ENCODE data around the gene MMP14.
"Not testable (repeated sequence)": the region's sequence is repeated elsewhere in the genome, so short reads cannot be mapped to it uniquely, and the experiment has no call there.

The MMP14 gene

GRCh38 chr14:22814373-22814772, 22.0 kb upstream of the MMP14 start:
- no peak for DNase-seq (ENCODE audit: low read depth)

- no peak for DNase-seq (ENCODE audit: low read depth)
Measured at GRCh38 chr14:22814941-22815713, 21.3 kb upstream of the MMP14 start, which contains the start of gene SLC7A7. Gene SLC7A7, minus strand, starts transcription at chr14:22815435. Its CDS starts 2,037 bp downstream, at chr14:22813398.

GRCh38 chr14:22819151-22819988, 17.0 kb upstream of the MMP14 start:
- DNase-seq (ENCODE audit: low read depth): peak; percentile 54

DNA sequence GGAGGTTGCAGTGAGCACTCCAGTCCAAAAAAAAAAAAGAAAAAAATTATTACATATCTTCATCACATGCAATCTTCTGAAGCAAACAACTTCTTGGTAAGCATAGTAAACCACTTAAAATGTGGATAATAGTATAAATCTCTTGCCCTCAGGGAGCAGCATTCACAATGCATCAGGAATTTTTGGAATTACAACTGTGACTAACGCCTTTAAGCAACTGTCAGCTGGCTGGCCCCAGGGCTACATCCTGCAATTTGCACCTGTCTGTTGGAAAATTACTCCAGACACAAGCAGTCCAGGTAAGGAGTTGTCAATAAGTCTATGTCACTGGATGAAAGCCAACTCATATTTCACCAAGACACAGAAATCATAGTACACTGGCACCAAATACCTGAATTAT, 15.7 kb upstream of the MMP14 start:
- peak; percentile 72 for DNase-seq (ENCODE audit: low read depth)

DNA sequence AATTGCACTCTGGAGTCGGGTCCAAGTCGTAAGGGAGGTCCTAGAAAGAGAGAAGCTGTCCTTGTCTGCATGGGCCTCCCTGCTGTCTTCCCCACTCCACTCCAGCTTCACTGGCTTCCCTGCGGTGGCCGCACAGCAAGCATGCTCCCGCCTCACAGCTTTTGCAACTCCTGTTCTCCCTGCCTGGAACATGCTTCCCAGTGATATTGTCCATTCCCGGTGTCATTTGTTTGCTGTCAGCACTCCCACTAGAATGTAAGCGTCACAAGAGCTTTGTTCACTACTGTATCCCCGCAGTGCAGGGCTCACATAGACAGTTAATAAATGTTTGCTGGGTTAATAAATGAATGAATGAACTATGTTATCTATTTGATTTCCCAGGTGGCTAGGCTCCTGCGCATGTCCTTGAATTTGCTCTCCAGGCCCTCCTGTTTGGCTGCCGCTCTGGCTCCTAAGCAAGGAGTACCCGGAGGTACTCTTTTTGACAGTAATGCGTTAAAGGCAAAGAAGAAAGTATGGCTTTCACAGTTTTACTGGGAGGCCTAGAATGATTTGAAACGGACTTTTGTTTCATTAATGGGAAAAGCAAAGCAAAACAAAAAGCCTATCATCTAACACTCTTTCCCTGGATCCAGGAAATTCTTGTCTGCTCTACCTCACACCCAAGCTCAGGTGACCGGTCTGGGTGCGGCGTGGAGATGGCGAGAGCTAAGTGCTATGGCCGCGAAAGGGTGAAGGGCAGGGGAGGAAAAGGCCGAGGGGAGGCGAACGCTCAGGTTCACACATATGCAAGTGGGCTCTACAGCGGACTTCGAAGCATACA, 15.0 kb upstream of the MMP14 start:
- DNase-seq (ENCODE audit: low read depth): no peak

GRCh38 chr14:22822016-22822570, 14.3 kb upstream of the MMP14 start:
- DNase-seq (ENCODE audit: low read depth): no peak

GRCh38 chr14:22822571-22823098, 13.8 kb upstream of the MMP14 start:
- DNase-seq (ENCODE audit: low read depth): peak; percentile 90

DNA sequence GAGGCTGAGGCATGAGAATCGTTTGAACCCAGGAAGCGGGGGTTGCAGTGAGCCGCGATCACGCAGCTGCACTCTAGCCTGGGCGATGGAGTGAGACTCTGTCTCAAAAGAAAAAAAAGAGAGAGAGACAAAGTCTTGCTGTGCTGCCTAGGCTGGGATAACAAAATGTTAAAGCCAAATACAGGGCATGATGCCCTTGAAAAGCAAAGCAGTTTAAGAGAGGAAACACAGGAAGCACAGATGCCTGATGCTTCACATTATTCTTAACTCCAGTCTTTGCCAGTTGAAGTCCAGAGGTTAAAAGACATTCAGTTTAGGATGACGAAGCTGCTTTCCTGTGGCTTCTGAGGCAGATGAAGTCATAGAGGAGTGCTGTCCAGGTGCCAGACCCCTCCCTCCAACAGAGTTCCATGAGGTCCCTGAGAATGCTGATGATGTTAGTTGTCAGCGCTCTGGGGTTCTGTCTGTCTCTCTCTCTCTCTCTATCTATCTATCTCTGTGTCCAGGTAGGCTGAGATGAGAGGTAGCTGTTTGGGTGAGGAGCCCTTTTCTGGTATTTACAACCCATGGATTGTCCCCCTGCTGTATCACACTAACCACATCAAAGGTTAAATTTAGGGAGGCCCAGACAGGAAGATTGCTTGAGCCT, 11.6 kb upstream of the MMP14 start:
- DNase-seq (ENCODE audit: low read depth): peak; percentile 96

DNA sequence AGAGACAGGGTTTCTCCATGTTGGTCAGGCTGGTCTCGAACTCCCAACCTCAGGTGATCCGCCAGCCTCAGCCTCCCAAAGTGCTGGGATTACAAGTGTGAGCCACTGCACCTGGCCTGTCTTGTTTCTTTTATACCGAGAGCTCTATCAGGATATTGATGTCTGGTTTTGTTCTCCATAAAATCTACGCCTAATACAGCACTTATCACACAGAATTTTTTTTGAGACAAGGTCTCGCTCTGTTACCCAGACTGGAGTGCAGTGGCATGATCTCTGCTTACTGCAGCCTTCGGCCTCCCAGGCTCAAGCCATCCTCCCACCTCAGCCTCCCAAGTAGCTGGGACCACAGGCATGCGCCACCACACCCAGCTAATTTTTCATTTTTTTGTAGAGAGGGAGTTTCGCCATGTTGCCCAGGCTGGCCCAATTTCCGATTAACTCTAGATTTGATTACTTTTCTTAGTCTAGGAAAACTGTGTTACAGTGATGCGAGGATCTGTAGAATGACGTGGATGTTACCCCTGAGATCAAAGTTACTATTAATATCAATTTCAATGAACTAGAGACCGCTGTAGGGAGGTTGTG, 7.2 kb upstream of the MMP14 start:
- not testable (repeated sequence) for DNase-seq (ENCODE audit: low read depth)

GRCh38 chr14:22829661-22830442, 6.5 kb upstream of the MMP14 start, which contains the start of gene MRPL52:
Gene MRPL52, plus strand, starts transcription at chr14:22829887. Its CDS starts 26 bp downstream, at chr14:22829913.
- DNase-seq (ENCODE audit: low read depth): peak; percentile 92

GRCh38 chr14:22830443-22831010, 5.9 kb upstream of the MMP14 start:
- DNase-seq (ENCODE audit: low read depth): no peak

DNA sequence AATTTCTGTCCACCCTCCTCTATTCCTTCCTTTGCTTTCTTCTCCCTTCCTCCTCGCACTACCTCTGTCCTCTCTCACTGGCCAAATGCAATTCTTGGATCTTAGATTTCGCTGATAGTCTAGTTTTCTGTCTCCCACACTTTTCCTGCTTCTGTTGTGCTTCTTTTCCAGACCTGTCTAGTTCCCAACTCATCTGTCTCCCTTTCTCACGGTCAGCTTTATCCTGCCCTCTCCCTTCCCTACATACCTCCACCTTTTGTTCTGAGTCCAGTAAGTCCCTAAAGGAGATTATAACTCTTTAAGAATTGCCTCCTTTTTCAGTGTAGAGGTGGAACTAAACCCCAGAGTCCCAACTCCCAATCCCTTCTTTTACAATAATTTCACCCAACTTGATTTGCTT, 880 bp upstream of the MMP14 start:
- DNase-seq (ENCODE audit: low read depth): no peak

GRCh38 chr14:22837114-22837749, 847 bp downstream of the MMP14 start:
- DNase-seq (ENCODE audit: low read depth): peak; percentile 60

GRCh38 chr14:22837750-22838538, 1.6 kb downstream of the MMP14 start:
- DNase-seq (ENCODE audit: low read depth): peak; percentile 67

DNA sequence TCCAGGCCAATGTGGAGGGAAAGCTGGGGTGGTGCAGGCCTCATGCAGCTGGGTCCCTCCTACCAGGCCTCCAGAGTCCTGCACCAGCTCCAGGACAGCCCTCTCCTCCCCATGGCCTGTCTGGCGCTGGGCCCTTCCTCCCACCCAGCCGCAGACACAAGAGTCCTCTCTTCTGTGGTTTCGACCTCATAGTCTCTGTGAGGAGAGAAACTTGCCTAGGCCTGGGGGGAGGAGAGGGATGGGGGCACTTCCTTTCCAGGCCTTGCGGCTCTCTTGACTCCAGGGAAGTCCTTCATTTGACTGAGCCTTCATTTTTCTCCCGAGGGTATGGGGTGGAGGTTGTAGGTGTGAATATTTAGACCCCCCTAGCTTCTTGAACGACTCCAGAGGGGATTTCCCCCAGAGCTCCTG, 2.3 kb downstream of the MMP14 start:
- peak; percentile 70 for DNase-seq (ENCODE audit: low read depth)

GRCh38 chr14:22839159-22839779, 2.9 kb downstream of the MMP14 start:
- no peak for DNase-seq (ENCODE audit: low read depth)

DNA sequence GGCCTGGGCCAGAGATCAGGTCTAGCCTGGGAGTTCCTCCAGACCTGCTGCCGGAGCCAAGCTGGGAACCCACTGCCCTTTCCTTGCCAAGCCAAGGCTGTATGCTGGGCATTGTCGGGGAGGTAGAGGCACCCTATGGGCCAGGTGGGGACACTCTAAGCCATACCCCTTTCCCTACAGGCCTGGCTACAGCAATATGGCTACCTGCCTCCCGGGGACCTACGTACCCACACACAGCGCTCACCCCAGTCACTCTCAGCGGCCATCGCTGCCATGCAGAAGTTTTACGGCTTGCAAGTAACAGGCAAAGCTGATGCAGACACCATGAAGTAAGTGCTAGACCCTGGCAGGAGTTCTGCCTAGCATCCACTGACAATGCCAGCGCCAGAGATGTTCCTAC, 4.9 kb downstream of the MMP14 start:
- DNase-seq (ENCODE audit: low read depth): no peak

DNA sequence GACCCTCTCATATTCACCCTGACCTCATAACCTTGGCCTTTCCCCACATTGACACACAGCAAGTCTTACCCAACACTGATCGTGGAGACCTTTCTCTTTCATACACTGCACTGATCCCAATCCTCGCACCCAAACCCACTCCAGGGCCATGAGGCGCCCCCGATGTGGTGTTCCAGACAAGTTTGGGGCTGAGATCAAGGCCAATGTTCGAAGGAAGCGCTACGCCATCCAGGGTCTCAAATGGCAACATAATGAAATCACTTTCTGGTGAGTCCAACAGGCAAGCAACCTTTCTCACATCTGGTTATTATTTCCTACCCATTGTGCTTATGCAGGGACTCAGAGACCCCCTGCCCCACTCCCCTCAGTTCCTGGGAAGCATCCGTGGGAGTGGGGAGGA, 5.4 kb downstream of the MMP14 start:
- DNase-seq (ENCODE audit: low read depth): no peak
